Loucy (cell line): ENCODE measurements around the gene NDFIP1.

Experiments
- H2AFZ ChIP-seq: fragments of 200-600 bp; sonication (generic); 2 replicates; pipeline ENCODE4 v1.6.0; 2016; ENCODE audit warnings: antibody characterized with exemption, mild to moderate bottlenecking, low read length, moderate library complexity
- H3F3A ChIP-seq: fragments of 200-600 bp; 2 replicates; pipeline ENCODE4 v1.6.0; 2016; ENCODE audit warnings: antibody characterized with exemption, low read depth, mild to moderate bottlenecking
- H3K27me3 ChIP-seq: fragments of 200-600 bp; sonication (generic); 2 replicates; pipeline ENCODE4 v1.6.1; 2014; ENCODE audit warnings: low read length, mild to moderate bottlenecking; ENCODE audit not compliant: insufficient read depth, poor library complexity, severe bottlenecking
- H3K36me3 ChIP-seq: fragments of 200-600 bp; sonication (generic); 2 replicates; pipeline ENCODE4 v1.6.1; 2016; ENCODE audit warnings: low read length; ENCODE audit not compliant: insufficient read depth
- H3K4me1 ChIP-seq: fragments of 200-600 bp; sonication (generic); 2 replicates; pipeline ENCODE4 v1.5.1; 2014; ENCODE audit warnings: low read length, mild to moderate bottlenecking; ENCODE audit not compliant: insufficient read depth, poor library complexity, severe bottlenecking
- H3K4me2 ChIP-seq: fragments of 200-600 bp; sonication (generic); 2 replicates; pipeline ENCODE4 v1.6.0; 2014; ENCODE audit warnings: antibody characterized with exemption, low read length, low read depth, mild to moderate bottlenecking; ENCODE audit not compliant: poor library complexity, severe bottlenecking
- H3K4me3 ChIP-seq: fragments of 200-600 bp; sonication (generic); 2 replicates; pipeline ENCODE4 v1.5.1; 2014; ENCODE audit warnings: low read length, mild to moderate bottlenecking, mixed read lengths; ENCODE audit not compliant: poor library complexity, severe bottlenecking
- H3K79me2 ChIP-seq: fragments of 200-600 bp; sonication (generic); 2 replicates; pipeline ENCODE4 v1.6.1; 2014; ENCODE audit warnings: low read length; ENCODE audit not compliant: insufficient read depth
- H3K9ac ChIP-seq: fragments of 200-600 bp; sonication (generic); 2 replicates; pipeline ENCODE4 v1.6.0; 2014; ENCODE audit warnings: mild to moderate bottlenecking, low read depth, low read length, moderate library complexity; ENCODE audit not compliant: poor library complexity, severe bottlenecking
- H3K9me2 ChIP-seq: fragments of 200-600 bp; sonication (generic); replicated peaks from 2 replicates; pipeline ENCODE4 v1.6.1; 2016; ENCODE audit warnings: low read depth, low read length, mixed read lengths
- H3K9me3 ChIP-seq: fragments of 200-600 bp; sonication (generic); 2 replicates; pipeline ENCODE4 v1.6.1; 2014; ENCODE audit warnings: mild to moderate bottlenecking, antibody characterized with exemption, low read length, low read depth; ENCODE audit not compliant: insufficient read depth
- H4K20me1 ChIP-seq: fragments of 200-600 bp; sonication (generic); 2 replicates; pipeline ENCODE4 v1.6.0; 2014; ENCODE audit warnings: antibody characterized with exemption, low read length, mild to moderate bottlenecking; ENCODE audit not compliant: insufficient read depth, poor library complexity, severe bottlenecking
- CTCF ChIP-seq: fragments of 200-600 bp; sonication (generic); conservative IDR thresholded peaks from 2 replicates; pipeline ENCODE4 v1.5.1; 2014; ENCODE audit warnings: mild to moderate bottlenecking, antibody characterized with exemption, low read length
- EZH2phosphoT487 ChIP-seq: fragments of 200-600 bp; IDR thresholded peaks from 2 replicates; pipeline ENCODE4 v1.6.1; 2018; ENCODE audit warnings: antibody characterized with exemption, mild to moderate bottlenecking, moderate library complexity, borderline replicate concordance

NDFIP1 gene

GRCh38 chr5:142110046-142110531 lies 1.5 kb downstream of the NDFIP1 start:
- Histone ChIP-seq H3K4me1 (peaks cover 40% of the 10 kb centered on the region), H3K79me2 (peaks cover 59% of the 10 kb centered on the region), H3F3A (peaks cover 12% of the 10 kb centered on the region; the same call in 1 of the 2 replicates), H3K9me2 (no peaks in the 10 kb centered on the region), H3K9me3 (no peaks in the 10 kb centered on the region), H3K4me3 (peak overlapping the region; percentile 79), H3K27me3 (no peaks in the 10 kb centered on the region), H3K4me2 (peak overlapping the region; percentile 97), H3K36me3 (no peaks in the 10 kb centered on the region), H3K9ac (peak overlapping the region; percentile 84), H4K20me1 (peaks cover 22% of the 10 kb centered on the region), H2AFZ (no peak overlapping the region)
- TF ChIP-seq EZH2phosphoT487 (no peak), CTCF (peak; percentile 33)

DNA sequence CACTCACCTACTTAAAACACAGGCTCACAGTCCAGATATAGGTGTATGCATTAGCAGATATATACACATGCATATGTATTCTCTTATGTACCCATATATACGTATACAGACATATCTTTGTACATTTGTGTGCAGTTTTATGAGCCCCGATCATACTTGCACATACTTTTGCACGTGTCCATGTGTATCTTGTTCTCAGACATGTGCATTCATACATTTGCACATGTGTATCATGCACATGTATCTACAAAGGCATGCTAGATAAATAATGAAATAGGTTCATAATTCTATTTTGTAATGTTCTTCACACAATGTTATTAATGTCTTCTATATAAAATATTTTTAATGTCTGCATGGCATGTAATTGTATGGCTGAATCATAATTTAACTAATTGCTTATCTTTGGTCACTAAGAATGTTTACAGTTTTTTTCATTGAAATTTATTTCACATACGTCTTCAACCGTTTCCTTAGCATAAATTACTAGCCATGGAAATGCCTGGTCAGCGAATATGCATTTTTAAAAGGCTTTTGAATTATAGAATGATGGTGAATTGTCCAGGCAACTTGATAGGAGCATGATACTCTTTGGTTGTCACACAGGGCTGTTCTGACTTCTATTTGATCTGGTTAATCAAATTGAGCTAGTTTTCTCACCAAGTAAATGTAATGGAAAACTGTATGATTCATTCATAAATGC lies 2.6 kb downstream of the NDFIP1 start:
- H3K4me2 ChIP-seq: peak overlapping the region; percentile 97
- peaks cover 12% of the 10 kb centered on the region; the same call in 1 of the 2 replicates for H3F3A ChIP-seq
- H3K36me3 ChIP-seq: no peaks in the 10 kb centered on the region
- no peaks in the 10 kb centered on the region for H3K9me3 ChIP-seq
- H3K9me2 ChIP-seq: no peaks in the 10 kb centered on the region
- no peak for TF ChIP-seq EZH2phosphoT487
- TF ChIP-seq CTCF: no peak
- H3K27me3 ChIP-seq: no peaks in the 10 kb centered on the region
- no peak overlapping the region for H2AFZ ChIP-seq
- H3K4me3 ChIP-seq: peak overlapping the region; percentile 79
- peak overlapping the region; percentile 84 for H3K9ac ChIP-seq
- H4K20me1 ChIP-seq: peaks cover 22% of the 10 kb centered on the region
- H3K4me1 ChIP-seq: peaks cover 46% of the 10 kb centered on the region
- peaks cover 67% of the 10 kb centered on the region for H3K79me2 ChIP-seq

DNA sequence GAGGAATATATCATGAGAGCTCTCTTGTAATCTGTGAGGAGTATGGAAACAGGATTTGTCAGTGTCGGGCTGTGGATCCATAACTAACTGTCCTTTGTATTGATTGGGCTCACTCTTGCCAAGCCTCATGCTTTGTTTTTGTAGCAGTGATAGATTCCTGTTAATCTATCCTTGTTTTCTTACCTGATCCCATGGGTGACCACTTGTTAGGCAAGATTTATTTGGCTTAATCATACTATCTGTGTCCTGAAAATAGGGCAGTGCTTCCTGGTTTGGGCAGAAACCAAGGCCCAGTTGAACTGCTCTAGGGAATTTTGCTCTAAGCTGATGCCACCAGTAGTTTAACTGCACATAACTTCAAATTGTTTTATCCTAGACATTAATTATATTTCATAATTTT lies 6.1 kb downstream of the NDFIP1 start:
- Histone ChIP-seq H3K36me3 (no peaks in the 10 kb centered on the region), H3K9ac (no peak overlapping the region), H3K27me3 (no peaks in the 10 kb centered on the region), H4K20me1 (peaks cover 15% of the 10 kb centered on the region), H3K9me3 (no peaks in the 10 kb centered on the region), H3K9me2 (no peaks in the 10 kb centered on the region), H3K4me2 (no peak overlapping the region), H3K79me2 (peaks cover 90% of the 10 kb centered on the region), H3K4me3 (no peak overlapping the region), H3F3A (no peaks in the 10 kb centered on the region; the same call in 1 of the 2 replicates), H2AFZ (no peak overlapping the region), H3K4me1 (peaks cover 50% of the 10 kb centered on the region)
- TF ChIP-seq EZH2phosphoT487: no peak
- TF ChIP-seq CTCF: no peak
